ENCODE results near the gene GBF1.

The GBF1 gene

DNA sequence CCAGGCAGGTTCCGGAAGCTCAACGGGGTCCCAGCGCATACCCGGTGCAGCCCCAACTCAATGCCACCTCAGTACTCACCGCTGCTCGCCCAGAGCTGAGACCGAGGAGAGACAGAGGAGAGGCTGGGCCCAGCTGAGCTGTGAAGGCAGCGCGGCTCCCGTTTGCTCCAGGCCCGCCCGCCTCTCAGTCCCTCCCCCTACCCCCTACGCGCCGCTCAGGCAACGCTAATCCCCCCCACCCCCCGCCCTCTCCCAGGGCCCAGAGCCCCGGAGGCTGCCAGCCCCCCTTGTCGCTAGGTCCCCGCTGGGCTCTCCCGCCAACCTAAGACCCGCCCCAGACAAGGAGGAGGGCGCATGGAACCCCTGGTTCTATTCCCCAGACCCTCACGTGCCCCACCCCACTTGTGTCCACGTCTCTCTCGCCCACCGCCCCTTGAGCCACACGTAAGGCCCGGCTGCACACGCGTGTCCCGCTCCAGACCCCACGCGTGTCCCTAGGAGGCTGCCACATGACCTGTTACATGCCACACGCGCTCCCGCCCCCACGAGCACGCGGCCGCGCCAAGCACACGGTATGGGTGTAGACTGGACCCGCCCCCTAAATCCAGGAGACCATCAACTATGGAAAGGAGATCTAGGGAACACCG lies 173.4 kb downstream of the GBF1 start, which contains the start of gene PSD:
Gene PSD, minus strand, starts transcription at position 164 of the 647 bp plus-strand sequence. CDS start 1,747 bp downstream, outside the sequence.
- H3K4me3 ChIP-seq (ENCODE audit: low read depth, low read length), result peak within 1 kb of the TSS; percentile 91
- DNase-seq (ENCODE audit: low read depth), result no peak
- in situ Hi-C loops (cut with HindIII; ENCODE audit: low sequenced_read_pairs), result no loop called here
- TF ChIP-seq, protein P1, sequence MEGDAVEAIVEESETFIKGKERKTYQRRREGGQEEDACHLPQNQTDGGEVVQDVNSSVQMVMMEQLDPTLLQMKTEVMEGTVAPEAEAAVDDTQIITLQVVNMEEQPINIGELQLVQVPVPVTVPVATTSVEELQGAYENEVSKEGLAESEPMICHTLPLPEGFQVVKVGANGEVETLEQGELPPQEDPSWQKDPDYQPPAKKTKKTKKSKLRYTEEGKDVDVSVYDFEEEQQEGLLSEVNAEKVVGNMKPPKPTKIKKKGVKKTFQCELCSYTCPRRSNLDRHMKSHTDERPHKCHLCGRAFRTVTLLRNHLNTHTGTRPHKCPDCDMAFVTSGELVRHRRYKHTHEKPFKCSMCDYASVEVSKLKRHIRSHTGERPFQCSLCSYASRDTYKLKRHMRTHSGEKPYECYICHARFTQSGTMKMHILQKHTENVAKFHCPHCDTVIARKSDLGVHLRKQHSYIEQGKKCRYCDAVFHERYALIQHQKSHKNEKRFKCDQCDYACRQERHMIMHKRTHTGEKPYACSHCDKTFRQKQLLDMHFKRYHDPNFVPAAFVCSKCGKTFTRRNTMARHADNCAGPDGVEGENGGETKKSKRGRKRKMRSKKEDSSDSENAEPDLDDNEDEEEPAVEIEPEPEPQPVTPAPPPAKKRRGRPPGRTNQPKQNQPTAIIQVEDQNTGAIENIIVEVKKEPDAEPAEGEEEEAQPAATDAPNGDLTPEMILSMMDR (IDR thresholded peaks at IDR 0.05; ENCODE audit: low read depth, low read length, missing control alignments), result no peak

- peak overlapping the region; percentile 91 for H3K4me3 ChIP-seq (ENCODE audit: low read depth, low read length)
- TF ChIP-seq, protein P1 (IDR thresholded peaks at IDR 0.05; ENCODE audit: low read depth, low read length, missing control alignments), result no peak
- in situ Hi-C loops (cut with HindIII; ENCODE audit: low sequenced_read_pairs), result no loop called here
- no peak for DNase-seq (ENCODE audit: low read depth)
Observed at GRCh38 chr10:102419269-102420180, 174.2 kb downstream of the GBF1 start.

DNA sequence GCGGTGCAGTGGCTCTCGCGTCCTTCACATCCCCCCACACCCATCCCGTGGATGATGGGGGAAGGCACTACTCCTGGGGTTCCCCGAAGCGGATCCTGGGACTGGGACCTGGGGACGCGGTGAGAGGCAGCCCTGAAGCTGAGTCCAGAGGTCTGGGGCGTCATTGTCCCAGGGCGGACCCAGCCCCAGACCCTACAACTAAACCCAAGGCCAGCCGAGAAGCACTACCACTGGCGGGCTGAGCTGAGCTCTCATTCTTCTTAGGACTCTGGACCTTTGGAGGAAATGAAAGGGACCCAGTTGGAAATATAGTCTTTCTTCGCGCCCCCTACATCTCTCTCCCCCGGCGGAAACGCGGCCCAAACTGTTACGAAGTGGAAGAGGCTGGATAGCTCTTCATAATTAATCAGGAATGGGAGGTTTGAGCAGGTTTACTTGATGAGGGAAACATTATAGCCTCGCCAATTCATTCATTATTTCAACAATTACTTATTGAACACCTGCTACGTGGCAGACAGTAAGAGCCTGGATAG lies 174.9 kb downstream of the GBF1 start:
- H3K4me3 ChIP-seq (ENCODE audit: low read depth, low read length), result peak overlapping the region; percentile 91
- in situ Hi-C loops (cut with HindIII; ENCODE audit: low sequenced_read_pairs), result no loop called here
- DNase-seq (ENCODE audit: low read depth), result no peak
- TF ChIP-seq, protein P1 (IDR thresholded peaks at IDR 0.05; ENCODE audit: low read depth, low read length, missing control alignments), result no peak

GRCh38 chr10:102420714-102421506 lies 175.6 kb downstream of the GBF1 start, which contains the start of gene FBXL15:
Gene FBXL15 (plus strand): TSS chr10:102420836. CDS start chr10:102421130, 294 bp downstream.
- DNase-seq (ENCODE audit: low read depth), result peak; percentile 94

GRCh38 chr10:102421507-102421756 lies 176.1 kb downstream of the GBF1 start:
- peak overlapping the region; percentile 91 for H3K4me3 ChIP-seq (ENCODE audit: low read depth, low read length)
- TF ChIP-seq, protein P1 (IDR thresholded peaks at IDR 0.05; ENCODE audit: low read depth, low read length, missing control alignments), result no peak
- in situ Hi-C loops (cut with HindIII; ENCODE audit: low sequenced_read_pairs), result no loop called here
- no peak for DNase-seq (ENCODE audit: low read depth)

More at GRCh38 chr10:102420714-102421506, 175.6 kb downstream of the GBF1 start, which contains the start of gene FBXL15:
- TF ChIP-seq, protein P1 (IDR thresholded peaks at IDR 0.05; ENCODE audit: low read depth, low read length, missing control alignments), result no peak
- in situ Hi-C loops (cut with HindIII; ENCODE audit: low sequenced_read_pairs), result no loop called here
- peak within 1 kb of the TSS; percentile 91 for H3K4me3 ChIP-seq (ENCODE audit: low read depth, low read length)
